HepG2 (cell line): ENCODE results near the gene SARNP. TPM values are rescaled to one million over a fixed set of nuclear protein-coding genes. Genes with fewer than 3 reads are reported as not detected.

Experiments used
- ATF6 ChIP-seq: sonication (generic); formaldehyde crosslinking; conservative IDR thresholded peaks from 2 replicates; pipeline ENCODE4 v1.4.0; 2020; ENCODE audit warnings: missing genetic modification reagents
- DBP ChIP-seq: sonication (generic); formaldehyde crosslinking; IDR thresholded peaks from 2 replicates; pipeline ENCODE4 v1.4.0; 2020; ENCODE audit warnings: missing genetic modification reagents; ENCODE audit errors: not compliant biosample characterization
- KLF9 ChIP-seq: IDR thresholded peaks from 2 replicates; pipeline ENCODE4 v1.6.1; 2016; ENCODE audit warnings: low read depth
- KMT2B ChIP-seq: IDR thresholded peaks from 2 replicates; pipeline ENCODE4 v1.6.1; 2016; ENCODE audit warnings: missing genetic modification reagents, missing compliant biosample characterization
- NR2F6 ChIP-seq, 2 experiments: IDR thresholded peaks; 2 replicates each; pipeline ENCODE4 v1.6.1; 2016; ENCODE audit warnings: antibody characterized with exemption in 1 of 2, mild to moderate bottlenecking in 1 of 2
- ONECUT2 ChIP-seq: sonication (generic); formaldehyde crosslinking; IDR thresholded peaks from 2 replicates; pipeline ENCODE4 v1.4.0; 2020; ENCODE audit warnings: missing genetic modification reagents
- PCBP1 ChIP-seq: fragments of 200-400 bp; formaldehyde crosslinking; IDR thresholded peaks from 2 replicates; pipeline ENCODE4 v1.6.1; 2017; ENCODE audit warnings: mild to moderate bottlenecking, low read depth, low read length, borderline replicate concordance
- REL ChIP-seq: sonication (generic); formaldehyde crosslinking; conservative IDR thresholded peaks from 2 replicates; pipeline ENCODE4 v1.8.0; 2022; ENCODE audit warnings: mild to moderate bottlenecking, missing genetic modification reagents, moderate library complexity
- SKI ChIP-seq: fragments of 450-650 bp; IDR thresholded peaks from one replicate; pipeline ENCODE4 v1.6.1; 2018; ENCODE audit warnings: mild to moderate bottlenecking; ENCODE audit not compliant: partially characterized antibody
- SP2 ChIP-seq: sonication (generic); formaldehyde crosslinking; IDR thresholded peaks from 2 replicates; pipeline ENCODE4 v1.5.1; 2020; ENCODE audit warnings: mild to moderate bottlenecking, missing genetic modification reagents
- SRY ChIP-seq: sonication (generic); formaldehyde crosslinking; IDR thresholded peaks from 2 replicates; pipeline ENCODE4 v1.8.0; 2022; ENCODE audit warnings: mild to moderate bottlenecking, missing genetic modification reagents
- U2AF1 ChIP-seq: fragments of 200-400 bp; formaldehyde crosslinking; optimal IDR thresholded peaks from 2 replicates; pipeline ENCODE3; 2017; ENCODE audit warnings: mild to moderate bottlenecking, low read depth, low read length
- YEATS2 ChIP-seq: sonication (generic); formaldehyde crosslinking; IDR thresholded peaks from 2 replicates; pipeline ENCODE4 v1.4.0; 2020; ENCODE audit warnings: missing genetic modification reagents, borderline replicate concordance
- ZC3H4 ChIP-seq: sonication (generic); formaldehyde crosslinking; IDR thresholded peaks from 2 replicates; pipeline ENCODE4 v1.4.0; 2020; ENCODE audit warnings: missing genetic modification reagents, borderline replicate concordance
- ZHX2 ChIP-seq, 2 experiments: sonication (generic) in 1 of 2; formaldehyde crosslinking in 1 of 2; IDR thresholded peaks; 2 replicates each; pipeline versions ENCODE4 v1.6.1 to v1.9.0; 2014 to 2022; ENCODE audit warnings: antibody characterized with exemption in 1 of 2, borderline replicate concordance in 1 of 2, inconsistent platforms in 1 of 2, low read depth in 1 of 2, missing genetic modification reagents in 1 of 2
- ZIK1 ChIP-seq: sonication (generic); formaldehyde crosslinking; IDR thresholded peaks from 2 replicates; pipeline ENCODE4 v1.5.0; 2020; ENCODE audit warnings: mild to moderate bottlenecking, low read depth, missing genetic modification reagents, borderline replicate concordance
- ZNF251 ChIP-seq: sonication (generic); formaldehyde crosslinking; IDR thresholded peaks from 2 replicates; pipeline ENCODE4 v1.9.0; 2021; ENCODE audit warnings: mild to moderate bottlenecking, missing genetic modification reagents
- ZNF326 ChIP-seq: sonication (generic); formaldehyde crosslinking; IDR thresholded peaks from 2 replicates; pipeline ENCODE4 v1.4.0; 2020; ENCODE audit warnings: missing genetic modification reagents, borderline replicate concordance
- ZNF460 ChIP-seq: sonication (generic); formaldehyde crosslinking; IDR thresholded peaks from 2 replicates; pipeline ENCODE4 v1.5.1; 2020; ENCODE audit warnings: missing genetic modification reagents, mild to moderate bottlenecking, borderline replicate concordance
- ZNF547 ChIP-seq: sonication (generic); formaldehyde crosslinking; IDR thresholded peaks from 2 replicates; pipeline ENCODE4 v1.5.1; 2020; ENCODE audit warnings: mild to moderate bottlenecking, missing genetic modification reagents
- ZNF616 ChIP-seq: sonication (generic); formaldehyde crosslinking; IDR thresholded peaks from 2 replicates; pipeline ENCODE4 v1.5.0; 2020; ENCODE audit warnings: low read depth, mild to moderate bottlenecking, missing genetic modification reagents
- polyA plus RNA-seq, 8 experiments: library from polyadenylated mRNA; depleted of rRNA in 3 of 8; stranded (reverse) in 7 of 8; unstranded in 1 of 8; fragments of >200 nt; fragmentation: Illumina TruSeq in 4 of 8; extraction: Trizol in 4 of 8; gene quantifications; 2 replicates each; pipeline versions ENCODE4 v1.2.1 to v1.2.3, GENCODE V29; 2011 to 2016; ENCODE audit warnings: low read depth in 4 of 8, missing spikeins in 1 of 8, mixed read lengths in 1 of 8; ENCODE audit not compliant: insufficient read depth in 1 of 8
- total RNA-seq, 5 experiments: library from RNA; depleted of rRNA; stranded (reverse); fragments of >200 nt; fragmentation: Illumina TruSeq; extraction: Trizol; gene quantifications; 2 replicates each; pipeline ENCODE4 v1.2.3, GENCODE V29; 2016; ENCODE audit warnings: low read depth in 1 of 5

Gene SARNP
- total and polyA plus RNA-seq, 2 of the 13 experiments (the other 11 are each of a cell fraction or from before 2014, with no cell fraction given) = 59.0 to 95.4 TPM

GRCh38 chr12:55715833-55716581 lies 101.5 kb downstream of the SARNP start, which contains the start of gene BLOC1S1 (continued):
- TF ChIP-seq SRY (CRISPR knock-in tag) = peak; percentile 95
- TF ChIP-seq YEATS2 = peak; percentile 94
- TF ChIP-seq PCBP1 = no peak
- TF ChIP-seq NR2F6 (IDR thresholded peaks at IDR 0.05) = peak; percentile 29; the same call in 1 of the 2 replicates
- peak; percentile 66 for TF ChIP-seq NR2F6 (CRISPR knock-in tag; IDR thresholded peaks at IDR 0.05)
- peak; percentile 51; the same call in 1 of the 2 replicates for TF ChIP-seq ZHX2 (IDR thresholded peaks at IDR 0.05; ENCODE audit: low read depth)
- TF ChIP-seq ZHX2 (CRISPR knock-in tag; IDR thresholded peaks at IDR 0.05; ENCODE audit: borderline replicate concordance) = no peak
- no peak for TF ChIP-seq DBP (CRISPR knock-in tag)
- TF ChIP-seq ZNF616 (CRISPR knock-in tag) = 0 out of 2 replicates have a peak, but pooled peaks have one; percentile 23
- no peak for TF ChIP-seq ZNF326
- peak; percentile 28; the same call in 1 of the 2 replicates for TF ChIP-seq ATF6 (CRISPR knock-in tag)
- no peak; the same call in 1 of the 2 replicates for TF ChIP-seq REL (CRISPR knock-in tag)
- peak; percentile 32; the same call in 1 of the 2 replicates for TF ChIP-seq ZNF547 (CRISPR knock-in tag)
- peak; percentile 32 for TF ChIP-seq SKI
- no peak for TF ChIP-seq ZNF460 (CRISPR knock-in tag)
- no peak for TF ChIP-seq ZIK1
- TF ChIP-seq SP2 = peak; percentile 67
- peak; percentile 89 for TF ChIP-seq KMT2B (CRISPR knock-in tag)
- no peak for TF ChIP-seq U2AF1
- TF ChIP-seq ONECUT2 (CRISPR knock-in tag) = no peak
- no peak for TF ChIP-seq ZNF251 (CRISPR knock-in tag)
- TF ChIP-seq ZC3H4 (CRISPR knock-in tag) = peak; percentile 57; the same call in 1 of the 2 replicates
- no peak for TF ChIP-seq KLF9 (CRISPR knock-in tag)
